Lower lobe of right lung (tissue), 2 donors: ENCODE results near the gene TMEM215. TPM values are rescaled to one million over a fixed set of nuclear protein-coding genes. Genes with fewer than 3 reads are reported as not detected.

Source experiments
- ATAC-seq, 2 donors: fragments of 200-7000 bp; cut with Tn5 transposase; one replicate each; pipeline ENCODE4 v1.9.1; 2020 to 2022; ENCODE audit warnings: mild to moderate bottlenecking in 2 of 2, moderate library complexity in 2 of 2
- DNase-seq: peaks from one replicate; pipeline ENCODE4 v3.0.0-alpha.2; 2020
- H3K27ac ChIP-seq: fragments of 200-600 bp; one replicate; pipeline ENCODE4 v1.8.0; 2022
- H3K27me3 ChIP-seq: fragments of 200-600 bp; one replicate; pipeline ENCODE4 v1.8.0; 2022; ENCODE audit warnings: low read depth
- H3K36me3 ChIP-seq: fragments of 200-600 bp; one replicate; pipeline ENCODE4 v1.8.0; 2022; ENCODE audit warnings: mild to moderate bottlenecking
- H3K4me1 ChIP-seq: fragments of 200-600 bp; one replicate; pipeline ENCODE4 v1.8.0; 2022
- H3K4me3 ChIP-seq: fragments of 200-600 bp; one replicate; pipeline ENCODE4 v1.8.0; 2022; ENCODE audit warnings: mild to moderate bottlenecking
- H3K9me3 ChIP-seq: fragments of 200-600 bp; one replicate; pipeline ENCODE4 v1.8.0; 2022
- CTCF ChIP-seq: fragments of 200-600 bp; IDR thresholded peaks from one replicate; pipeline ENCODE4 v1.8.0; 2022; ENCODE audit warnings: antibody characterized with exemption, mild to moderate bottlenecking
- intact Hi-C: fragments of 100-400 bp; cut with DNase I; formaldehyde crosslinking; loops from one replicate; pipeline ENCODE4 v1.11.0; 2022
- total RNA-seq: library from RNA; stranded (reverse); fragmentation: NEBNext Ultra II Directional; extraction: Animal tissue kit (Norgen Biotek cat#: 25700); gene quantifications from one replicate; pipeline ENCODE4 v1.2.1, GENCODE V29; 2021
- donor health status: DM: no; HTN: yes; CAD: no; lungs with severe emphysema.

Gene TMEM215
- total RNA-seq, 1 donor from 2014 or later: 0.09 TPM

GRCh38 chr9:32832346-32832745, 49.0 kb downstream of the TMEM215 start:
- DNase-seq: no peak
- Histone ChIP-seq H3K27me3 (no peaks in the 10 kb centered on the region), H3K4me3 (no peak overlapping the region), H3K27ac (no peak overlapping the region), H3K36me3 (no peaks in the 10 kb centered on the region), H3K9me3 (no peaks in the 10 kb centered on the region), H3K4me1 (no peaks in the 10 kb centered on the region)
- intact Hi-C loops: no loop called here
- no peak for ATAC-seq
- no peak for TF ChIP-seq CTCF

Other genes starting within 250 kb of the TMEM215 start
- gene SMIM27, start 231.2 kb upstream of the TMEM215 start, total RNA-seq: 12.3 TPM
- 15.4 TPM for gene TOPORS, start 231.0 kb upstream of the TMEM215 start, total RNA-seq
- gene NDUFB6, start 210.4 kb upstream of the TMEM215 start, total RNA-seq: 39.0 TPM
- gene TAF1L, start 147.9 kb upstream of the TMEM215 start, total RNA-seq: not detected
- 21.2 TPM for gene APTX, start 218.1 kb downstream of the TMEM215 start, total RNA-seq
- 155 TPM for gene DNAJA1, start 241.7 kb downstream of the TMEM215 start, total RNA-seq